ENCODE measurements around the gene RGSL1.
"Not testable (repeated sequence)": the region's sequence is repeated elsewhere in the genome, so short reads cannot be mapped to it uniquely, and the experiment has no call there.

Gene RGSL1

GRCh38 chr1:182527680-182528079 lies 77.7 kb downstream of the RGSL1 start:
- Histone ChIP-seq H3K27me3 (ENCODE audit: insufficient read depth, low read length, poor library complexity) (no peaks in the 10 kb centered on the region), H3K4me2 (ENCODE audit: insufficient read depth, low read length) (no peak overlapping the region), H3K4me3 (ENCODE audit: low read depth in 1 of 2, low read length in 2 of 2) (no peak overlapping the region), H3K79me2 (ENCODE audit: insufficient read depth, low read length) (no peaks in the 10 kb centered on the region), H3K36me3 (ENCODE audit: insufficient read depth, low read length) (no peaks in the 10 kb centered on the region), H2AFZ (ENCODE audit: low read depth, low read length) (no peak overlapping the region), H3K9me3 (ENCODE audit: insufficient read depth, low read length, severe bottlenecking) (peaks cover 6% of the 10 kb centered on the region), H3K4me1 (ENCODE audit: insufficient read depth, low read length) (no peaks in the 10 kb centered on the region), H3K9ac (ENCODE audit: low read depth, low read length) (no peak overlapping the region), H4K20me1 (ENCODE audit: insufficient read depth, low read length) (no peaks in the 10 kb centered on the region), H3K27ac (ENCODE audit: low read length) (no peak overlapping the region)
- DNase-seq, result no peak
- TF ChIP-seq EZH2 (IDR thresholded peaks at IDR 0.05; ENCODE audit: borderline replicate concordance, low read depth, low read length, severe bottlenecking) (no peak), CTCF (IDR thresholded peaks at IDR 0.05; ENCODE audit: borderline replicate concordance, extremely low read depth, low read length, poor library complexity, severe bottlenecking) (no peak)
- ATAC-seq (ENCODE audit: insufficient read depth, low read depth), result no peak

GRCh38 chr1:182528206-182528605 lies 78.3 kb downstream of the RGSL1 start:
- DNase-seq; ATAC-seq (ENCODE audit: insufficient read depth, low read depth); H3K79me2 ChIP-seq (ENCODE audit: insufficient read depth, low read length); H3K36me3 ChIP-seq (ENCODE audit: insufficient read depth, low read length); H3K9me3 ChIP-seq (ENCODE audit: insufficient read depth, low read length, severe bottlenecking); H2AFZ ChIP-seq (ENCODE audit: low read depth, low read length); H3K9ac ChIP-seq (ENCODE audit: low read depth, low read length); H3K4me2 ChIP-seq (ENCODE audit: insufficient read depth, low read length); H4K20me1 ChIP-seq (ENCODE audit: insufficient read depth, low read length); H3K27ac ChIP-seq (ENCODE audit: low read length); H3K27me3 ChIP-seq (ENCODE audit: insufficient read depth, low read length, poor library complexity); H3K4me3 ChIP-seq (ENCODE audit: low read depth in 1 of 2, low read length in 2 of 2); H3K4me1 ChIP-seq (ENCODE audit: insufficient read depth, low read length): not testable (repeated sequence)

GRCh38 chr1:182533896-182534295 lies 84.0 kb downstream of the RGSL1 start:
- no peak for ATAC-seq (ENCODE audit: insufficient read depth, low read depth)

GRCh38 chr1:182549346-182549745 lies 99.4 kb downstream of the RGSL1 start:
- no peaks in the 10 kb centered on the region for H3K27me3 ChIP-seq (ENCODE audit: insufficient read depth, low read length, poor library complexity)
- H4K20me1 ChIP-seq (ENCODE audit: insufficient read depth, low read length), result no peaks in the 10 kb centered on the region
- H3K4me2 ChIP-seq (ENCODE audit: insufficient read depth, low read length), result no peak overlapping the region
- ATAC-seq (ENCODE audit: insufficient read depth, low read depth) (no peak), DNase-seq (no peak)
- TF ChIP-seq EZH2 (IDR thresholded peaks at IDR 0.05; ENCODE audit: borderline replicate concordance, low read depth, low read length, severe bottlenecking) (no peak), CTCF (IDR thresholded peaks at IDR 0.05; ENCODE audit: borderline replicate concordance, extremely low read depth, low read length, poor library complexity, severe bottlenecking) (no peak)
- H3K4me1 ChIP-seq (ENCODE audit: insufficient read depth, low read length), result no peaks in the 10 kb centered on the region
- no peak overlapping the region for H3K4me3 ChIP-seq (ENCODE audit: low read depth in 1 of 2, low read length in 2 of 2)
- no peak overlapping the region for H3K9ac ChIP-seq (ENCODE audit: low read depth, low read length)
- no peaks in the 10 kb centered on the region for H3K79me2 ChIP-seq (ENCODE audit: insufficient read depth, low read length)
- no peak overlapping the region for H3K27ac ChIP-seq (ENCODE audit: low read length)
- no peaks in the 10 kb centered on the region for H3K36me3 ChIP-seq (ENCODE audit: insufficient read depth, low read length)
- H3K9me3 ChIP-seq (ENCODE audit: insufficient read depth, low read length, severe bottlenecking), result peaks cover 3% of the 10 kb centered on the region
- H2AFZ ChIP-seq (ENCODE audit: low read depth, low read length), result no peak overlapping the region

More at GRCh38 chr1:182533896-182534295, 84.0 kb downstream of the RGSL1 start:
- Histone ChIP-seq H2AFZ (ENCODE audit: low read depth, low read length) (no peak overlapping the region), H4K20me1 (ENCODE audit: insufficient read depth, low read length) (no peaks in the 10 kb centered on the region), H3K9ac (ENCODE audit: low read depth, low read length) (no peak overlapping the region), H3K4me1 (ENCODE audit: insufficient read depth, low read length) (no peaks in the 10 kb centered on the region), H3K36me3 (ENCODE audit: insufficient read depth, low read length) (no peaks in the 10 kb centered on the region), H3K4me3 (ENCODE audit: low read depth in 1 of 2, low read length in 2 of 2) (no peak overlapping the region), H3K9me3 (ENCODE audit: insufficient read depth, low read length, severe bottlenecking) (peaks cover under 1% of the 10 kb centered on the region), H3K27ac (ENCODE audit: low read length) (no peak overlapping the region), H3K4me2 (ENCODE audit: insufficient read depth, low read length) (no peak overlapping the region), H3K27me3 (ENCODE audit: insufficient read depth, low read length, poor library complexity) (no peaks in the 10 kb centered on the region), H3K79me2 (ENCODE audit: insufficient read depth, low read length) (no peaks in the 10 kb centered on the region)
- TF ChIP-seq CTCF (IDR thresholded peaks at IDR 0.05; ENCODE audit: borderline replicate concordance, extremely low read depth, low read length, poor library complexity, severe bottlenecking) (no peak), EZH2 (IDR thresholded peaks at IDR 0.05; ENCODE audit: borderline replicate concordance, low read depth, low read length, severe bottlenecking) (no peak)
- no peak for DNase-seq

Measured in DND-41 (cell line).